ENCODE measurements around the gene HEXD.

Gene HEXD

DNA sequence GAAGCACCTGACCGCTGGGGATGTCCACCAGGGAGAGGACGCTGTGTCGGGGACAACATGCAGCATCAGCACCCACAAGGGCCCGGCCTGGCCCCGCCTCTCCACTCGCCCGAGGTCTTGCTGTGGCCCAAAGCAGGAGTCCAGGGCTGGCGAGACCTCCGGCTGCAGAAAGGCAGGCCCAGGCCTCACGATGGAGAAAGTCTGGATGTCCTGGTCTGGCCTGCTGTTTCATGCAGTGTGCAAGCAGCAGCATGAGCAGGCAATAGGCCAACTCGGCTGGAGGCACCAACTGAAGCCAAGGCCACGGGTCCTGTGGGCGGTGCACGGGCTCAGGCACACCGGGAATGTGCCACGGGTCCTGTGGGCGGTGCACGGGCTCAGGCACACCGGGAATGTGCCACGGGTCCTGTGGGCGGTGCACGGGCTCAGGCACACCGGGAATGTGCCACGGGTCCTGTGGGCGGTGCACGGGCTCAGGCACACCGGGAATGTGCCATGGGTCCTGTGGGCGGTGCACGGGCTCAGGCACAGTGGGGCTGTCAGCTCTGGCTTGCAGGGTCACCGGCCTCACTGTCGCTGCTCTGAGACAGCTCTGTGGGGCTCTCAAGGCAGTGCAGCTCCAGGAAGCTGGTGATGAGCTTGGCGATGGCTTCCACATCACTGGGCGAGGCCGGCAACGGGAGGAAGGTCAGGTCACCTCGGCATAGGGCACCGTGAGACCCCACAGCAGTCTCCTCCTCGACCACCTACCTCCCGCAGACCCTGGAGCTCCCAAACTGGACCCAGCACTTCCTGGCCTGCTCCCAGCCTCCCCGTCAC, 25.5 kb downstream of the HEXD start:
- TF ChIP-seq, protein P1, sequence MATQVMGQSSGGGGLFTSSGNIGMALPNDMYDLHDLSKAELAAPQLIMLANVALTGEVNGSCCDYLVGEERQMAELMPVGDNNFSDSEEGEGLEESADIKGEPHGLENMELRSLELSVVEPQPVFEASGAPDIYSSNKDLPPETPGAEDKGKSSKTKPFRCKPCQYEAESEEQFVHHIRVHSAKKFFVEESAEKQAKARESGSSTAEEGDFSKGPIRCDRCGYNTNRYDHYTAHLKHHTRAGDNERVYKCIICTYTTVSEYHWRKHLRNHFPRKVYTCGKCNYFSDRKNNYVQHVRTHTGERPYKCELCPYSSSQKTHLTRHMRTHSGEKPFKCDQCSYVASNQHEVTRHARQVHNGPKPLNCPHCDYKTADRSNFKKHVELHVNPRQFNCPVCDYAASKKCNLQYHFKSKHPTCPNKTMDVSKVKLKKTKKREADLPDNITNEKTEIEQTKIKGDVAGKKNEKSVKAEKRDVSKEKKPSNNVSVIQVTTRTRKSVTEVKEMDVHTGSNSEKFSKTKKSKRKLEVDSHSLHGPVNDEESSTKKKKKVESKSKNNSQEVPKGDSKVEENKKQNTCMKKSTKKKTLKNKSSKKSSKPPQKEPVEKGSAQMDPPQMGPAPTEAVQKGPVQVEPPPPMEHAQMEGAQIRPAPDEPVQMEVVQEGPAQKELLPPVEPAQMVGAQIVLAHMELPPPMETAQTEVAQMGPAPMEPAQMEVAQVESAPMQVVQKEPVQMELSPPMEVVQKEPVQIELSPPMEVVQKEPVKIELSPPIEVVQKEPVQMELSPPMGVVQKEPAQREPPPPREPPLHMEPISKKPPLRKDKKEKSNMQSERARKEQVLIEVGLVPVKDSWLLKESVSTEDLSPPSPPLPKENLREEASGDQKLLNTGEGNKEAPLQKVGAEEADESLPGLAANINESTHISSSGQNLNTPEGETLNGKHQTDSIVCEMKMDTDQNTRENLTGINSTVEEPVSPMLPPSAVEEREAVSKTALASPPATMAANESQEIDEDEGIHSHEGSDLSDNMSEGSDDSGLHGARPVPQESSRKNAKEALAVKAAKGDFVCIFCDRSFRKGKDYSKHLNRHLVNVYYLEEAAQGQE (IDR thresholded peaks at IDR 0.05; ENCODE audit: insufficient read depth in 1 of 2, low read depth in 2 of 2, low read length in 2 of 2), result no peak
- TF ChIP-seq POLR2AphosphoS5 (IDR thresholded peaks at IDR 0.05; ENCODE audit: low read depth, low read length), result no peak
- TF ChIP-seq TAF1 (IDR thresholded peaks at IDR 0.05; ENCODE audit: borderline replicate concordance, insufficient read depth, low read length), result no peak
- TF ChIP-seq SIN3A (IDR thresholded peaks at IDR 0.05; ENCODE audit: borderline replicate concordance, insufficient read depth, low read length), result no peak
- no peak for TF ChIP-seq FOXP2 (optimal IDR thresholded peaks at IDR 0.05; ENCODE audit: borderline replicate concordance, extremely low read depth, extremely low read length, insufficient read depth)

DNA sequence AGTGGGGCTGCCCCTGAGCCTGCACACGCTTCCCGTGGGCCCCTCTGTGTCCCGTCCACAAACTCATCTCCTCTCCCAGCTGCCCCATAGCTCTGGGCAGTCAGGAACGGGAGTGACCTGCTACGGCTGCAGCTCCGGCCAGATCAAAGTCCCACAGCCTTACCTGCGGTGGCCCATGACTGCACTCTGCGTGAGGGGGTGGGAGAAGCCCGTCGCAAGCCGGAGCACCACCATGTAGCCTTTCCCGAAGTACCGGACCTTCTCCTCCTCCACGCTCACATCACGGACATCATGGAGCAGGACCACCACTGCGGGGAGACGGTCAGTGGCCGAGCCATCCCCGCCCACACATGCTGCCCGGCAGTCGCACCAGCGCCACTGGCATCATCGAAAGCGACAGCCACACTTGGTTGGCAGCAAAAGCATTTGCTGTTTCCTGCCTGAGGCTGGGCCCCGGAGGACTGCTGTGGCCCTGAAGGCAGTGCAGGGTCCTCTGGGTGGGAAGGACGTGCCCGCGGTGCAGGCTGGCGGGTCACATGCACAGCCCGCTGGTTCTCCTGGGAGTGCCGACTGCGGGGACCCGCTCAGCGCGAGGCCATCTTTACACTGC, 26.2 kb downstream of the HEXD start:
- no peak for TF ChIP-seq TAF1 (IDR thresholded peaks at IDR 0.05; ENCODE audit: borderline replicate concordance, insufficient read depth, low read length)
- TF ChIP-seq, protein P1 (IDR thresholded peaks at IDR 0.05; ENCODE audit: insufficient read depth in 1 of 2, low read depth in 2 of 2, low read length in 2 of 2), result no peak
- TF ChIP-seq SIN3A (IDR thresholded peaks at IDR 0.05; ENCODE audit: borderline replicate concordance, insufficient read depth, low read length), result no peak
- TF ChIP-seq POLR2AphosphoS5 (IDR thresholded peaks at IDR 0.05; ENCODE audit: low read depth, low read length), result no peak
- TF ChIP-seq FOXP2 (optimal IDR thresholded peaks at IDR 0.05; ENCODE audit: borderline replicate concordance, extremely low read depth, extremely low read length, insufficient read depth), result no peak

DNA sequence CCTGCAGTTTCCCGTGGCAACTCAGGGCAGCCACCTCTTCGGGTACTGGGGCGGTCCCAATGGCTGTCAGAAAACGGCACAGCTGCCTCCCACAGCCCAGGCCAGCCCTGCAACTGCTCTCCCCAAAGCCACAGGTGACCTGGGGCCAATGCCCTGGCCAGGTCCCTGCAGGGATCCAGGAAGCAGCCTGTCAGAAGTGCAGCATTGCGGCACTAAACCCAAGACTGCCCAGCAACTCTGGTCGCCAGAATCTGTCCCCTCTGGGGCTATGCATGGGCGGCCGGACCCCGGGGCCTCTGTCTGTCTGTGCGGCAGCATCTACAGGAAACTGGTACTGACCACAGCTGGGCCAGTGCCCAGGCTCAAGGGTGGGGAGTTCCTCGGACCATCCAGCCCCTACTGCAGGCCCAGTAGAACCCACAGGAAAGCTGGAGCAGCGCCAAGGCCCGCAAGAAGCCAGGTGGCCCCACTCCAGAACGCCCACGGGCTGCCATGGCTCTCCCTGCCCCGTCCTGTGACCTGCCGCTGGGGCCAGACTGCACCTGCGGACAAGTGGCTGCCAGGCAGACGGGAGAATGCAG, 26.9 kb downstream of the HEXD start:
- TF ChIP-seq POLR2AphosphoS5 (IDR thresholded peaks at IDR 0.05; ENCODE audit: low read depth, low read length) (no peak), FOXP2 (optimal IDR thresholded peaks at IDR 0.05; ENCODE audit: borderline replicate concordance, extremely low read depth, extremely low read length, insufficient read depth) (no peak), TAF1 (IDR thresholded peaks at IDR 0.05; ENCODE audit: borderline replicate concordance, insufficient read depth, low read length) (no peak), SIN3A (IDR thresholded peaks at IDR 0.05; ENCODE audit: borderline replicate concordance, insufficient read depth, low read length) (no peak)
- TF ChIP-seq, protein P1 (IDR thresholded peaks at IDR 0.05; ENCODE audit: insufficient read depth in 1 of 2, low read depth in 2 of 2, low read length in 2 of 2), result no peak

DNA sequence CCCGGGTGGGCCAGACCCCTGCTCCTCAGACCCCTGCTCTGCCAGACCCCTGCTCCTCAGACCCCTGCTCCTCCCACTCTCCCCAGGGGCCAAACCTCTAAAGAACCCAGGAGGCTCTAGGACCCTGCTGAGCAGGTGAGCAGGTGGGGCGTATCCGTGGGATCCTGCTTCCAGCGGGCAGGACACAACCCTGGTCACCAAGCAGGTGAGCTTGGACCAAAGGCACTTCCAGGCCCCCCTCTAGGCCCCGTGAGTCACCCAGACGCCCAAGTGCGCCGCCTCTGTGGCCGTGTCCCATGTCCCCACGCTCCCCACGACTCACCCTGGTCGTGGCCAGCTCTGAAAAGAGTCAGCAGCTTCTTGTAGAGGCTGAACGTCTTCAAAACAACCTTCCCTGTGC, 27.4 kb downstream of the HEXD start:
- TF ChIP-seq, protein P1 (IDR thresholded peaks at IDR 0.05; ENCODE audit: insufficient read depth in 1 of 2, low read depth in 2 of 2, low read length in 2 of 2), result no peak
- TF ChIP-seq SIN3A (IDR thresholded peaks at IDR 0.05; ENCODE audit: borderline replicate concordance, insufficient read depth, low read length) (no peak), POLR2AphosphoS5 (IDR thresholded peaks at IDR 0.05; ENCODE audit: low read depth, low read length) (no peak)
